Measurements from ENCODE around the gene AVP.
A peak's percentile ranks its signal among the peaks of the same experiment; 100 is the strongest.

AVP gene

DNA sequence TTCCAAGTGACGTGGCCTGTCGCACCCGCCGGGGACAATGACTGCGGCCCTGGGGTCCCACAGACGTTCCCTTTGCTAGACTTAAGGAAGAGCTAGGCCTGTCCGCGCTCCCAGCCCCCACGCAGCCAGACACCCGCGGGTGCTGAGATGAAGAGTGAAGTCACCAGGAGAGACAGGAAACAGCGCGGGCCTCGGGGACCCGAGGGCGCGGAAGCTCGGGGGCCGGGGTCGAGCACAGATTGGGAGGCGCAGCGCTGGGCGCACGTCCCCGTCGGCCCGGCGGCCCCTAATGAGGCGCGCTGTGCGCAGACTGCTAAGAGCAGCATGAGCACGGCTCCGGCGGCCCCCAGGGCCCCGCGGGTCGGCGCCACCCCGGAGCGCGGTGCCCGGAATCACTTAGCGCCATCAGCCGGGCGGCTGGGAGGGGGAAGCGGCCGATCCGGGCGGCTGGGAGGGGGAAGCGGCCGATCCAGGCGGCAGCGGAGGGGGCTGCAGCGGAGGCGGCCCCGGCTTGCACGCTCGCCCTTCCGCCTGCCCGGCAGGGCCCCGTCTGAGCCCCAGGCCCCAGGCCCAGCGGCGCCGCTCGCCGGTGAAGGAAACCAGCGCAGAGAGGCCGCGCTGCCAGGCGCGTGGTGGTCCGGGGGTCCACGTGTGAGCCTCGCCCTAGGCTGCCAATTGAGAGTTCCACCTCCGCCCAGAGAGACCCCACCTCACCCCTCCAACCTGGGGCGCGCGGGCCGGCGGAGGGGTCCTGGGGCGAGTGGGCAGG lies 8.3 kb upstream of the AVP start:
- peak; percentile 69 for DNase-seq (ENCODE audit: low spot score)
- in situ Hi-C loops (cut with MboI; ENCODE audit: low pct_unique_long_range_greater_than_20kb, low sequenced_read_pairs, unreplicated experiment), result no loop called here
- TF ChIP-seq, protein P1, sequence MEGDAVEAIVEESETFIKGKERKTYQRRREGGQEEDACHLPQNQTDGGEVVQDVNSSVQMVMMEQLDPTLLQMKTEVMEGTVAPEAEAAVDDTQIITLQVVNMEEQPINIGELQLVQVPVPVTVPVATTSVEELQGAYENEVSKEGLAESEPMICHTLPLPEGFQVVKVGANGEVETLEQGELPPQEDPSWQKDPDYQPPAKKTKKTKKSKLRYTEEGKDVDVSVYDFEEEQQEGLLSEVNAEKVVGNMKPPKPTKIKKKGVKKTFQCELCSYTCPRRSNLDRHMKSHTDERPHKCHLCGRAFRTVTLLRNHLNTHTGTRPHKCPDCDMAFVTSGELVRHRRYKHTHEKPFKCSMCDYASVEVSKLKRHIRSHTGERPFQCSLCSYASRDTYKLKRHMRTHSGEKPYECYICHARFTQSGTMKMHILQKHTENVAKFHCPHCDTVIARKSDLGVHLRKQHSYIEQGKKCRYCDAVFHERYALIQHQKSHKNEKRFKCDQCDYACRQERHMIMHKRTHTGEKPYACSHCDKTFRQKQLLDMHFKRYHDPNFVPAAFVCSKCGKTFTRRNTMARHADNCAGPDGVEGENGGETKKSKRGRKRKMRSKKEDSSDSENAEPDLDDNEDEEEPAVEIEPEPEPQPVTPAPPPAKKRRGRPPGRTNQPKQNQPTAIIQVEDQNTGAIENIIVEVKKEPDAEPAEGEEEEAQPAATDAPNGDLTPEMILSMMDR (IDR thresholded peaks at IDR 0.05; ENCODE audit: extremely low read depth, insufficient read depth, missing control alignments), result no peak

DNA sequence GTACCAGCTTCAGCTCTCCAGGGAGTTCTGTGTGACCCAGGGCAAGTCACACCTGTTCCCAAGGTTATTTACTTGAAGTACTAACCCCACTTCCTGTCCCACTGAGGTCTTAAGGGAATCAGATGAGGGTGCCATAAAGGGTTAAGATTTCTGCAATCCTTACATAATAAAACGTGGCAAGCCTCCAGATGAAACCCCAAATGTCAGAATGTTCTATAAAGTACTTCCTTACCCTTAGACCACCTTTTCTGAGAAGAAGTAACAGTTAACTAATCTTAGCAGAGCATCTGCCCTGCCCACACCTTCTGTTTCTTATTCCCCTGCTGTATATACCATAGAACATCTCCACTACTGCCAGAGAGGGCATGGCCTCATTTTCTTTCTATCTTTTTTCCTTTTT lies 6.0 kb upstream of the AVP start:
- in situ Hi-C loops (cut with MboI; ENCODE audit: low pct_unique_long_range_greater_than_20kb, low sequenced_read_pairs, unreplicated experiment), result no loop called here
- TF ChIP-seq, protein P1 (IDR thresholded peaks at IDR 0.05; ENCODE audit: extremely low read depth, insufficient read depth, missing control alignments), result no peak
- no peak for DNase-seq (ENCODE audit: low spot score)

GRCh38 chr20:3088031-3088430 lies 3.5 kb upstream of the AVP start:
- TF ChIP-seq, protein P1 (IDR thresholded peaks at IDR 0.05; ENCODE audit: extremely low read depth, insufficient read depth, missing control alignments), result no peak
- DNase-seq (ENCODE audit: low spot score), result no peak
- in situ Hi-C loops (cut with MboI; ENCODE audit: low pct_unique_long_range_greater_than_20kb, low sequenced_read_pairs, unreplicated experiment), result no loop called here

GRCh38 chr20:3085571-3086072 lies 1.1 kb upstream of the AVP start:
- in situ Hi-C loops (cut with MboI; ENCODE audit: low pct_unique_long_range_greater_than_20kb, low sequenced_read_pairs, unreplicated experiment), result no loop called here
- DNase-seq (ENCODE audit: low spot score), result no peak
- TF ChIP-seq, protein P1 (IDR thresholded peaks at IDR 0.05; ENCODE audit: extremely low read depth, insufficient read depth, missing control alignments), result no peak

- in situ Hi-C loops (cut with MboI; ENCODE audit: low pct_unique_long_range_greater_than_20kb, low sequenced_read_pairs, unreplicated experiment), result no loop called here
- TF ChIP-seq, protein P1 (IDR thresholded peaks at IDR 0.05; ENCODE audit: extremely low read depth, insufficient read depth, missing control alignments), result no peak
- DNase-seq (ENCODE audit: low spot score), result no peak
Observed at GRCh38 chr20:3084986-3085360, 449 bp upstream of the AVP start.

GRCh38 chr20:3082955-3083952 lies 1.3 kb downstream of the AVP start:
- TF ChIP-seq, protein P1 (IDR thresholded peaks at IDR 0.05; ENCODE audit: extremely low read depth, insufficient read depth, missing control alignments), result no peak
- no peak for DNase-seq (ENCODE audit: low spot score)
- in situ Hi-C loops (cut with MboI; ENCODE audit: low pct_unique_long_range_greater_than_20kb, low sequenced_read_pairs, unreplicated experiment), result no loop called here

All from GM13977 (cell line).